GM12878 (cell line): Measurements from ENCODE around the gene COQ7. TPM values are rescaled to one million over a fixed set of nuclear protein-coding genes. Genes with fewer than 3 reads are reported as not detected.

ENCODE experiments used
- ATAC-seq: fragments of 200-7000 bp; cut with Tn5 transposase; 3 replicates; pipeline ENCODE4 v1.9.1; 2020; ENCODE audit warnings: mild to moderate bottlenecking, moderate library complexity
- BruUV-seq: library from RNA; stranded (reverse); fragments of 400-500 nt; replicated peaks from 2 replicates; lab custom pipeline; 2021; lab: Mats Ljungman, UMichigan
- CTCF ChIA-PET: fragments of 300-600 bp; sonication (Branson Sonifier 250); formaldehyde crosslinking; extraction: SDS; loops from one replicate; lab custom pipeline; 2021; ENCODE audit warnings: inconsistent platforms; lab: Yijun Ruan, JAX
- POLR2A ChIA-PET: fragments of 350-600 bp; formaldehyde crosslinking; extraction: SDS; loops from one replicate; lab custom pipeline; 2021; ENCODE audit warnings: inconsistent platforms; lab: Charles Lee
- RAD21 ChIA-PET: fragments of 300-600 bp; sonication (Branson Sonifier 250); formaldehyde crosslinking; loops from one replicate; lab custom pipeline; 2023; ENCODE audit warnings: antibody characterized with exemption; ENCODE audit not compliant: unreplicated experiment; lab: Charles Lee
- SMC1A ChIA-PET: fragments of 300-600 bp; sonication (Branson Sonifier 250); formaldehyde crosslinking; loops from one replicate; lab custom pipeline; 2023; ENCODE audit not compliant: unreplicated experiment, uncharacterized antibody; lab: Charles Lee
- DNase-seq: peaks from one replicate; pipeline ENCODE4 v3.0.0-alpha.2; 2011; ENCODE audit warnings: low read depth, low spot score
- FAIRE-seq: peaks from 3 replicates; lab custom pipeline; 2011; peaks lifted over from hg19 to GRCh38; lab: Jason Lieb, UNC
- H2AFZ ChIP-seq: 2 replicates; pipeline ENCODE4 v1.6.0; 2011; ENCODE audit warnings: low read depth, low read length, control low read depth; ENCODE audit not compliant: control insufficient read depth
- H3K27ac ChIP-seq: 2 replicates; pipeline ENCODE4 v1.5.1; 2011; ENCODE audit warnings: control low read depth; ENCODE audit not compliant: control insufficient read depth, insufficient read depth
- H3K27me3 ChIP-seq, 2 experiments: replicated peaks in 1 of 2; 2 replicates each; pipeline versions ENCODE4 v1.6.0 to v1.6.1; 2011; ENCODE audit warnings: low read length in 1 of 2; ENCODE audit not compliant: control insufficient read depth in 2 of 2, insufficient read depth in 2 of 2
- H3K36me3 ChIP-seq, 2 experiments: 2 replicates each; pipeline ENCODE4 v1.5.1; 2011; ENCODE audit warnings: low read length in 1 of 2; ENCODE audit not compliant: control insufficient read depth in 2 of 2, insufficient read depth in 2 of 2
- H3K4me1 ChIP-seq: 2 replicates; pipeline ENCODE4 v1.6.1; 2011; ENCODE audit warnings: mild to moderate bottlenecking, low read length, moderate library complexity, mixed read lengths; ENCODE audit not compliant: control insufficient read depth, insufficient read depth
- H3K4me2 ChIP-seq: 2 replicates; pipeline ENCODE4 v1.6.0; 2011; ENCODE audit warnings: control low read depth; ENCODE audit not compliant: control insufficient read depth, insufficient read depth
- H3K4me3 ChIP-seq: fragments of 200-600 bp; sonication (generic); 2 replicates; pipeline ENCODE4 v1.5.1; 2016
- H3K79me2 ChIP-seq: 2 replicates; pipeline ENCODE4 v1.6.0; 2011; ENCODE audit warnings: low read length; ENCODE audit not compliant: control insufficient read depth, insufficient read depth
- H3K9ac ChIP-seq: 2 replicates; pipeline ENCODE4 v1.8.0; 2011; ENCODE audit warnings: low read length, control low read depth, mixed read lengths; ENCODE audit not compliant: control insufficient read depth, insufficient read depth
- H3K9me3 ChIP-seq: replicated peaks from 3 replicates; pipeline ENCODE4 v1.5.1; 2011; ENCODE audit warnings: mild to moderate bottlenecking, low read length; ENCODE audit not compliant: control insufficient read depth, insufficient read depth
- H4K20me1 ChIP-seq: 2 replicates; pipeline ENCODE4 v1.6.0; 2011; ENCODE audit not compliant: control insufficient read depth, insufficient read depth
- BHLHE40 ChIP-seq, 2 experiments: fragments of 450-650 bp in 1 of 2; IDR thresholded peaks; 2 replicates each; pipeline ENCODE4 v1.6.1; 2011 to 2017; ENCODE audit warnings: low read depth in 2 of 2, borderline replicate concordance in 1 of 2, improper control_type of control experiment in 1 of 2, low read length in 1 of 2, mild to moderate bottlenecking in 1 of 2
- ESRRA ChIP-seq: IDR thresholded peaks from 2 replicates; pipeline ENCODE4 v1.6.1; 2012; ENCODE audit warnings: mild to moderate bottlenecking, low read length, improper control_type of control experiment
- FOXK2 ChIP-seq: fragments of 450-650 bp; IDR thresholded peaks from 2 replicates; pipeline ENCODE4 v1.6.1; 2017; ENCODE audit warnings: mild to moderate bottlenecking, moderate library complexity
- GABPA ChIP-seq: IDR thresholded peaks from 2 replicates; pipeline ENCODE4 v1.6.1; 2014; ENCODE audit warnings: antibody characterized with exemption, low read depth, mild to moderate bottlenecking, inconsistent platforms
- IRF4 ChIP-seq: IDR thresholded peaks from 2 replicates; pipeline ENCODE4 v1.6.1; 2011; ENCODE audit warnings: low read depth, low read length
- MEF2B ChIP-seq: fragments of 450-650 bp; IDR thresholded peaks from 2 replicates; pipeline ENCODE4 v1.6.1; 2018; ENCODE audit warnings: mild to moderate bottlenecking, moderate library complexity; ENCODE audit not compliant: partially characterized antibody, poor library complexity, severe bottlenecking
- PBX3 ChIP-seq: IDR thresholded peaks from 2 replicates; pipeline ENCODE4 v1.6.1; 2011; ENCODE audit warnings: mild to moderate bottlenecking, low read depth, low read length, moderate library complexity; ENCODE audit not compliant: insufficient replicate concordance
- PKNOX1 ChIP-seq: fragments of 450-650 bp; IDR thresholded peaks from 2 replicates; pipeline ENCODE4 v1.6.1; 2016; ENCODE audit warnings: mild to moderate bottlenecking
- POLR2AphosphoS2 ChIP-seq: IDR thresholded peaks from 2 replicates; pipeline ENCODE4 v1.6.1; 2011; ENCODE audit warnings: low read depth, mild to moderate bottlenecking, low read length, improper control_type of control experiment, moderate library complexity
- PRDM15 ChIP-seq: fragments of 450-650 bp; formaldehyde crosslinking; IDR thresholded peaks from 2 replicates; pipeline ENCODE4 v1.4.0; 2020; ENCODE audit warnings: mild to moderate bottlenecking, moderate library complexity
- RAD51 ChIP-seq: fragments of 450-650 bp; IDR thresholded peaks from 2 replicates; pipeline ENCODE4 v1.6.1; 2016; ENCODE audit warnings: moderate library complexity, mild to moderate bottlenecking, inconsistent platforms
- RB1 ChIP-seq: fragments of 450-650 bp; formaldehyde crosslinking; IDR thresholded peaks from 2 replicates; pipeline ENCODE4 v1.6.1; 2017; ENCODE audit warnings: mild to moderate bottlenecking, borderline replicate concordance
- TARDBP ChIP-seq: IDR thresholded peaks from 2 replicates; pipeline ENCODE4 v1.6.1; 2016; ENCODE audit warnings: borderline replicate concordance
- TCF12 ChIP-seq: IDR thresholded peaks from 2 replicates; pipeline ENCODE4 v1.6.1; 2011; ENCODE audit warnings: low read depth, mild to moderate bottlenecking, low read length
- WGBS: methylation state at CpG from one replicate; pipeline ENCODE4 v1.1.6; 2016; ENCODE audit warnings: low lambda C conversion rate; ENCODE audit not compliant: insufficient replicate concordance, insufficient coverage; ENCODE audit errors: missing lambda C conversion rate; 5-methylcytosine and 5-hydroxymethylcytosine counted together
- in situ Hi-C: fragments of 300-500 bp; cut with MboI; formaldehyde crosslinking; loops from 9 replicates; pipeline ENCODE4 v1.14.3; 2018; ENCODE audit warnings: mixed read lengths
- intact Hi-C: fragments of 100-400 bp; cut with micrococcal nuclease; formaldehyde crosslinking; loops from one replicate; pipeline ENCODE4 v1.14.2; 2022; ENCODE audit not compliant: unreplicated experiment
- polyA plus RNA-seq, 11 experiments: library from polyadenylated mRNA; depleted of rRNA in 4 of 11; unstranded in 6 of 11; stranded (reverse) in 5 of 11; fragments of >200 nt; fragmentation: Nextera tagmentation in 4 of 11; fragmentation: Illumina TruSeq in 1 of 11; extraction: Ambion mirVana in 4 of 11; extraction: Trizol in 1 of 11; gene quantifications; 1 replicate in 1 of 11; 2 replicates in 10 of 11; pipeline versions ENCODE4 v1.2.1 to v1.2.3, GENCODE V29; 2011 to 2016; ENCODE audit warnings: inconsistent platforms in 2 of 11, missing spikeins in 2 of 11, low read depth in 1 of 11
- total RNA-seq, 4 experiments: library from RNA; depleted of rRNA in 3 of 4; stranded (reverse); fragments of >200 nt in 3 of 4; fragmentation: Illumina TruSeq in 1 of 4; extraction: Trizol in 1 of 4; gene quantifications; 2 replicates each; pipeline versions ENCODE4 v1.2.1 to v1.2.3, GENCODE V29; 2013 to 2021

Gene COQ7
- total and polyA plus RNA-seq, 10 of the 15 experiments (the other 5 are each of a cell fraction or from before 2014, with no cell fraction given): 3.2 to 21.9 (median 13.0) TPM

- intact Hi-C loops (no loop called here), in situ Hi-C loops (loop anchor here (5.0 kb wide), 2 partner anchors 68 to 408 kb away; no protein-coding TSS in a partner anchor)
- ChIA-PET POLR2A (interaction anchor here (0.7 to 1.6 kb wide), 3 partner anchors 9 to 24 kb away, joined by 3 to 4 read pairs (median 3); no protein-coding TSS in a partner anchor), RAD21 (interaction anchor here (1.1 to 1.3 kb wide), 3 partner anchors 9 to 24 kb away, joined by 4 read pairs; no protein-coding TSS in a partner anchor), SMC1A (interaction anchor here (0.9 to 5.1 kb wide), 22 partner anchors 8 to 418 kb away, joined by 3 to 34 read pairs (median 4); partner anchors contain the start of gene ITPRIPL2), CTCF (interaction anchor here (0.9 to 3.7 kb wide), 10 partner anchors 9 to 280 kb away, joined by 3 to 18 read pairs (median 4); partner anchors contain the start of gene ITPRIPL2)
- no peaks in the 10 kb centered on the region for H3K36me3 ChIP-seq
- H3K9ac ChIP-seq: no peak overlapping the region
- no peak overlapping the region for H3K27ac ChIP-seq
- no peak overlapping the region for H3K4me2 ChIP-seq
- H4K20me1 ChIP-seq: no peaks in the 10 kb centered on the region
- H2AFZ ChIP-seq: peak overlapping the region; percentile 33; the same call in 1 of the 2 replicates
- H3K27me3 ChIP-seq: no peaks in the 10 kb centered on the region
- H3K9me3 ChIP-seq: peaks cover 6% of the 10 kb centered on the region; the same call in 2 of the 3 replicates
- BruUV-seq: no TSS peak
- 63% methylated on average over 11 of the region's 11 CpGs for WGBS
- FAIRE-seq: no peak
- peak; percentile 88 for ATAC-seq
- H3K4me1 ChIP-seq: peaks cover 6% of the 10 kb centered on the region; the same call in 1 of the 2 replicates
- no peaks in the 10 kb centered on the region for H3K79me2 ChIP-seq
- no peak for DNase-seq
- H3K4me3 ChIP-seq: no peak overlapping the region
- TF ChIP-seq FOXK2 (peak; percentile 35; the same call in 1 of the 2 replicates), PRDM15 (CRISPR knock-in tag) (no peak), POLR2AphosphoS2 (no peak), RAD51 (peak; percentile 34; the same call in 1 of the 2 replicates), ESRRA (no peak), MEF2B (no peak), PBX3 (peak; percentile 77), PKNOX1 (peak; percentile 95), BHLHE40 (IDR thresholded peaks at IDR 0.05; ENCODE audit: borderline replicate concordance in 1 of 2, low read depth in 2 of 2, low read length in 1 of 2) (no peak), TCF12 (0 out of 2 replicates have a peak, but pooled peaks have one; percentile 58), TARDBP (no peak), RB1 (no peak), IRF4 (0 out of 2 replicates have a peak, but pooled peaks have one; percentile 20), GABPA (0 out of 2 replicates have a peak, but pooled peaks have one; percentile 28)
Measured at GRCh38 chr16:19094542-19095365, 27.3 kb downstream of the COQ7 start.
